Keratinocyte (primary cell): Measurements from ENCODE around the gene MAGIX. TPM values are rescaled to one million over a fixed set of nuclear protein-coding genes. Genes with fewer than 3 reads are reported as not detected.

Experiments used
- DNase-seq: peaks from one replicate; pipeline ENCODE4 v3.0.0-alpha.2; 2011; ENCODE audit warnings: low read depth, missing footprints, low spot score
- FAIRE-seq: peaks from 2 replicates; lab custom pipeline; 2011; peaks lifted over from hg19 to GRCh38; lab: Jason Lieb, UNC
- H2AFZ ChIP-seq: 2 replicates; pipeline ENCODE4 v1.6.0; 2012; ENCODE audit warnings: low read length, control low read depth, inconsistent platforms; ENCODE audit not compliant: control insufficient read depth
- H3K27ac ChIP-seq: 2 replicates; pipeline ENCODE4 v1.5.1; 2011; ENCODE audit warnings: low read length; ENCODE audit not compliant: control insufficient read depth, insufficient read depth
- H3K27me3 ChIP-seq: 3 replicates; pipeline ENCODE4 v1.6.0; 2011; ENCODE audit warnings: low read length; ENCODE audit not compliant: control insufficient read depth, insufficient read depth; ENCODE audit errors: extremely low read depth
- H3K36me3 ChIP-seq, 2 experiments: 2 replicates in 1 of 2; 3 replicates in 1 of 2; pipeline ENCODE4 v1.5.1; 2011; ENCODE audit warnings: low read length in 2 of 2, mild to moderate bottlenecking in 1 of 2; ENCODE audit not compliant: control insufficient read depth in 2 of 2, insufficient read depth in 2 of 2; ENCODE audit errors: extremely low read depth in 1 of 2
- H3K4me1 ChIP-seq: 3 replicates; pipeline ENCODE4 v1.5.1; 2011; ENCODE audit warnings: low read length; ENCODE audit not compliant: control insufficient read depth, insufficient read depth; ENCODE audit errors: extremely low read depth
- H3K4me2 ChIP-seq: 3 replicates; pipeline ENCODE4 v1.6.0; 2011; ENCODE audit warnings: low read depth, low read length; ENCODE audit not compliant: control insufficient read depth, insufficient read depth; ENCODE audit errors: extremely low read depth
- H3K4me3 ChIP-seq, 3 experiments: fragments of 200-600 bp in 1 of 3; sonication (generic) in 1 of 3; 2 replicates in 2 of 3; 3 replicates in 1 of 3; pipeline ENCODE4 v1.5.1; 2011 to 2016; ENCODE audit warnings: low read length in 3 of 3, mild to moderate bottlenecking in 3 of 3, control low read depth in 2 of 3, inconsistent platforms in 1 of 3, low read depth in 1 of 3, mixed read lengths in 1 of 3, mixed run types in 1 of 3, moderate library complexity in 1 of 3; ENCODE audit not compliant: control insufficient read depth in 2 of 3, insufficient read depth in 2 of 3; ENCODE audit errors: extremely low read depth in 1 of 3
- H3K79me2 ChIP-seq: 2 replicates; pipeline ENCODE4 v1.6.0; 2012; ENCODE audit warnings: low read length; ENCODE audit not compliant: control insufficient read depth, insufficient read depth
- H3K9ac ChIP-seq: 3 replicates; pipeline ENCODE4 v1.6.0; 2011; ENCODE audit warnings: low read length; ENCODE audit not compliant: control insufficient read depth, insufficient read depth; ENCODE audit errors: extremely low read depth
- H3K9me1 ChIP-seq: 3 replicates; pipeline ENCODE4 v1.6.0; 2011; ENCODE audit warnings: low read length; ENCODE audit not compliant: control insufficient read depth, insufficient read depth; ENCODE audit errors: extremely low read depth
- H3K9me3 ChIP-seq: 2 replicates; pipeline ENCODE4 v1.5.1; 2012; ENCODE audit warnings: low read depth, low read length; ENCODE audit not compliant: control insufficient read depth
- H4K20me1 ChIP-seq: 3 replicates; pipeline ENCODE4 v1.6.0; 2011; ENCODE audit warnings: low read length; ENCODE audit not compliant: control insufficient read depth, insufficient read depth; ENCODE audit errors: extremely low read depth
- EZH2 ChIP-seq: IDR thresholded peaks from one replicate; pipeline ENCODE4 v1.6.1; 2012; ENCODE audit warnings: inconsistent platforms, mild to moderate bottlenecking, low read length, moderate library complexity
- dilution Hi-C: fragments of 300-500 bp; cut with MboI; formaldehyde crosslinking; loops from one replicate; pipeline ENCODE4 v1.7.0; 2020; ENCODE audit warnings: low sequenced_read_pairs; ENCODE audit not compliant: extremely low pct_ligation_motif_present
- polyA plus RNA-seq, 5 experiments: library from polyadenylated mRNA; depleted of rRNA in 3 of 5; stranded (reverse) in 3 of 5; stranded (forward) in 1 of 5; unstranded in 1 of 5; fragments of >200 nt; gene quantifications; 1 replicate in 1 of 5; 2 replicates in 3 of 5; 3 replicates in 1 of 5; pipeline versions ENCODE4 v1.2.1 to v1.2.3, GENCODE V29; 2011 to 2012; ENCODE audit warnings: missing spikeins in 2 of 5, low read depth in 1 of 5, low replicate concordance in 1 of 5
- TF ChIP-seq, protein P1 (sequence below), 3 experiments: IDR thresholded peaks in 1 of 3; conservative IDR thresholded peaks in 1 of 3; optimal IDR thresholded peaks in 1 of 3; 2 replicates in 2 of 3; 3 replicates in 1 of 3; pipeline versions ENCODE3 to v1.5.1; 2011; ENCODE audit warnings: low read length in 3 of 3, mild to moderate bottlenecking in 3 of 3, moderate library complexity in 2 of 3, control low read depth in 1 of 3, inconsistent platforms in 1 of 3; ENCODE audit not compliant: insufficient read depth in 2 of 3; ENCODE audit errors: extremely low read depth in 1 of 3

MAGIX gene
- polyA plus RNA-seq, 1 donor (not counting 4 experiments of a cell fraction or from before 2014, with no cell fraction given) = 0.51 TPM

DNA sequence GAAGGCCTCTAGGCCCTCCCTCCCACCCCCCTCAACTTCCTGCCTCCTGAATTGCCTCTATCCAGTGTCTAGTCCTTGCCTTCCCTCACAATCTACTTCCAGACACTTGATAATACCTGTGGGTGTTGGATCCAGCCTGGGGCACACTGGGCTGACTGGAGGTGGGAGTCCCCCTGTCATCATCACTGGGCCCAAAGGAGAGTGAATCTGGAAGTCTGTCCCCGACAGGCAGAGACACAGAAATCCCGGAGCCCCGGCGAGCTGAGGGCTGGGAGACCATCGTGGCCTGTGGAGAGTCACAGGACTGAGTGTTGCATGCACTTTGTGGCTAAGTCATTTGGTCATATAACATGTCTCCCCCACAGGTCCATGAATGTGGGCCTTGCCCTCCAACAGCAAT is 45.8 kb downstream of the MAGIX start:
- dilution Hi-C loops = no loop called here
- no peak overlapping the region for H3K4me2 ChIP-seq
- TF ChIP-seq, protein P1, sequence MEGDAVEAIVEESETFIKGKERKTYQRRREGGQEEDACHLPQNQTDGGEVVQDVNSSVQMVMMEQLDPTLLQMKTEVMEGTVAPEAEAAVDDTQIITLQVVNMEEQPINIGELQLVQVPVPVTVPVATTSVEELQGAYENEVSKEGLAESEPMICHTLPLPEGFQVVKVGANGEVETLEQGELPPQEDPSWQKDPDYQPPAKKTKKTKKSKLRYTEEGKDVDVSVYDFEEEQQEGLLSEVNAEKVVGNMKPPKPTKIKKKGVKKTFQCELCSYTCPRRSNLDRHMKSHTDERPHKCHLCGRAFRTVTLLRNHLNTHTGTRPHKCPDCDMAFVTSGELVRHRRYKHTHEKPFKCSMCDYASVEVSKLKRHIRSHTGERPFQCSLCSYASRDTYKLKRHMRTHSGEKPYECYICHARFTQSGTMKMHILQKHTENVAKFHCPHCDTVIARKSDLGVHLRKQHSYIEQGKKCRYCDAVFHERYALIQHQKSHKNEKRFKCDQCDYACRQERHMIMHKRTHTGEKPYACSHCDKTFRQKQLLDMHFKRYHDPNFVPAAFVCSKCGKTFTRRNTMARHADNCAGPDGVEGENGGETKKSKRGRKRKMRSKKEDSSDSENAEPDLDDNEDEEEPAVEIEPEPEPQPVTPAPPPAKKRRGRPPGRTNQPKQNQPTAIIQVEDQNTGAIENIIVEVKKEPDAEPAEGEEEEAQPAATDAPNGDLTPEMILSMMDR (optimal IDR thresholded peaks at IDR 0.05 in 1 of 3, IDR thresholded peaks at IDR 0.05 in 1 of 3, conservative IDR thresholded peaks at IDR 0.05 in 1 of 3; ENCODE audit: extremely low read depth in 1 of 3, insufficient read depth in 2 of 3, low read length in 3 of 3) = no peak
- no peak overlapping the region for H3K4me3 ChIP-seq
- H3K4me1 ChIP-seq = no peaks in the 10 kb centered on the region
- no peaks in the 10 kb centered on the region for H3K27me3 ChIP-seq
- H3K9ac ChIP-seq = no peak overlapping the region
- no peaks in the 10 kb centered on the region for H3K79me2 ChIP-seq
- H2AFZ ChIP-seq = no peak overlapping the region
- no peaks in the 10 kb centered on the region for H3K9me1 ChIP-seq
- no peak overlapping the region for H3K27ac ChIP-seq
- no peaks in the 10 kb centered on the region for H3K9me3 ChIP-seq
- no peaks in the 10 kb centered on the region for H4K20me1 ChIP-seq
- no peak for FAIRE-seq
- DNase-seq = no peak
- no peaks in the 10 kb centered on the region for H3K36me3 ChIP-seq

- Histone ChIP-seq H3K4me2 (no peak overlapping the region), H3K4me3 (no peak overlapping the region), H3K4me1 (no peaks in the 10 kb centered on the region), H2AFZ (no peak overlapping the region), H3K9me3 (no peaks in the 10 kb centered on the region), H3K79me2 (no peaks in the 10 kb centered on the region), H3K27me3 (no peaks in the 10 kb centered on the region), H3K9me1 (no peaks in the 10 kb centered on the region), H3K9ac (no peak overlapping the region), H4K20me1 (no peaks in the 10 kb centered on the region), H3K27ac (no peak overlapping the region), H3K36me3 (no peaks in the 10 kb centered on the region)
- no peak for TF ChIP-seq EZH2
- TF ChIP-seq, protein P1 (optimal IDR thresholded peaks at IDR 0.05 in 1 of 3, IDR thresholded peaks at IDR 0.05 in 1 of 3, conservative IDR thresholded peaks at IDR 0.05 in 1 of 3; ENCODE audit: extremely low read depth in 1 of 3, insufficient read depth in 2 of 3, low read length in 3 of 3) = no peak
- dilution Hi-C loops = no loop called here
- FAIRE-seq = no peak
- DNase-seq = no peak
Observed at GRCh38 chrX:49209434-49210251, 47.1 kb downstream of the MAGIX start.
